Measurements from ENCODE around the gene B3GNT9.

B3GNT9 gene

GRCh38 chr16:67184995-67185650 is 34.3 kb upstream of the B3GNT9 start:
- DNase-seq, result peak; percentile 65 to 82 (median 76)

- peak in 1 of 5 donors; percentile 36 for DNase-seq
These were observed 33.7 kb upstream of the B3GNT9 start for GRCh38 chr16:67184453-67184994.

GRCh38 chr16:67183627-67184452 is 33.0 kb upstream of the B3GNT9 start, which contains the start of gene MATCAP1:
Gene MATCAP1, minus strand, starts transcription at chr16:67183963. Its CDS starts 3,353 bp downstream, at chr16:67180610.
- DNase-seq, result peak; percentile 86 to 98 (median 92)

DNA sequence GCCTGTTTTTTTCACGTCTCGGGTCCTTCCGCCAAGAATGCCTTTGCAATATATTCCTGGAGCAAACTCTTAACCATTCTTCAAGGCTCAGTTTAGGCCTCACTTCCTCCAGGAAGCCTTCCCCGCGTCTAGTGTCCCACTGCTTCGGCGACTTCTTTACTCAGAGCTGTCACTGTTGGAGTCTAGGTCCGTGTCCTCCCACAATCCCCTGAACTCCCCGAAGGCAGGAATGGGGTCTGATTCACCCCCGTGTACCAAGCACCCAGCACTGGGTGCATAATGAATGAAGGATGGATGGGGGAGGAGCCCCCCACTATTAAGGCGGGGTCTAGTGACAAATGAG is 32.5 kb upstream of the B3GNT9 start:
- no peak for DNase-seq

DNA sequence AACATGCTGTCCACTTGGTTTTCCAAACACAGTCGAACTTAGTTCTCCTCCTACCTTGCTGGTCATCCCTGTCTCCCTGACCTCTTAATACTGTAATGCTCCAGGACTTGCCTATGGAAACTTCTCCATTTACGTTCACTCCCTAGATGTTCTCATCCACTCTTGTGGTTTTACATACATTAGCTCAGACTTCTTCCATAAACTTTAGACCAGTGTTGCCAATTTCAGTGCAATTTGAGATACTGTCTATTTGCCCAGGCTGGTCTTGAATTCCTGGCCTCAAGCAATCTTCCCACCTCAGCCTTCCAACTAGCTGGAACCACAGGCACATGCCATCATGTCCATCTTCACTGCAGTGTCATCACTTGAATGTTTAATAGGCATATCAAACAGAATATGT is 31.5 kb upstream of the B3GNT9 start:
- no peak for DNase-seq

- DNase-seq, result no peak
These were observed 30.5 kb upstream of the B3GNT9 start for GRCh38 chr16:67181346-67181745.

- DNase-seq, result no peak
These were observed 29.4 kb upstream of the B3GNT9 start for GRCh38 chr16:67180166-67180565.

GRCh38 chr16:67179421-67180080 is 28.8 kb upstream of the B3GNT9 start:
- no peak for DNase-seq

GRCh38 chr16:67177743-67178699 is 27.2 kb upstream of the B3GNT9 start:
- DNase-seq, result peak; percentile 43 to 70 (median 53)

DNA sequence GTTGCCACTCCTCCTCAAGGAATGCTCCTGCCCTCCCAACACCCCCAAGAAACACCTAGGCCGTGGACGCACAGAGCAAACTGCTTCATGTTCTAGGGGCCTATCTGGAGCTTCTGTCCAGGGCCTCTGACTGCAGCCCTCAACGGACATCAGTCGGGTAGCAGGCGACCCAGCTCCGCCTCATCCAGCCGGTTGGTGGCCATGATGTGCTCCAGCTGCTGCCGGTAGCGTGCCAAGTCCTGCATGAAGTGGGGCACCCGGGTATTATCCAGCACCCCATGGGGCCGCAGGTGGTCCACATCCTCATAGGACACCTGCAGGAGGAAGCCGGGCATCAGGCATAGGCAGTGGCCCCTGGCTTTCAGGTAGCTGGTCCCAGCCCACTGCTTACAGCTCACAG is 25.9 kb upstream of the B3GNT9 start:
- DNase-seq, result no peak

- no peak for DNase-seq
These were observed 24.0 kb upstream of the B3GNT9 start for GRCh38 chr16:67174706-67175231.

GRCh38 chr16:67173808-67174705 is 23.3 kb upstream of the B3GNT9 start:
- peak; percentile 49 to 85 (median 59) for DNase-seq

DNA sequence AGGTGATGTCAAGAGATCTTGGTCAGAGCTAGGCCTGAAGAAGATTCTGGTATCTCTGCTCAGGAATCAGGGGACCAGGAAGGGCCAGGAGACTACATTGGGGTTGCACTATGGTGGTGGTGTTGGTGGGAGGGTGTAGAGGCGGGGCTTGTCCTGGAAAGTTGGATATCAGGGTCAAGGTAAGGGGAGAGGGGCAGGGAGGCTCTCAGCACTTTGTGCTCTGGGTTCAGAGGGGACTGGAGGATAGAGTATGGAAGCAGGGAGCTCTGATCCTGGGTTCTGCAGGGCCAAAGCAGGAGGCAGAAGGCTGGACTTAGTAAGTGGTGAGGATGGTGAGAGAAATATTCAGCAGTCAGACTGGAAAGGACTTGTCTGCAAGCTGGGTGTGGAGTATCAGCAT is 22.5 kb upstream of the B3GNT9 start:
- DNase-seq, result no peak

DNA sequence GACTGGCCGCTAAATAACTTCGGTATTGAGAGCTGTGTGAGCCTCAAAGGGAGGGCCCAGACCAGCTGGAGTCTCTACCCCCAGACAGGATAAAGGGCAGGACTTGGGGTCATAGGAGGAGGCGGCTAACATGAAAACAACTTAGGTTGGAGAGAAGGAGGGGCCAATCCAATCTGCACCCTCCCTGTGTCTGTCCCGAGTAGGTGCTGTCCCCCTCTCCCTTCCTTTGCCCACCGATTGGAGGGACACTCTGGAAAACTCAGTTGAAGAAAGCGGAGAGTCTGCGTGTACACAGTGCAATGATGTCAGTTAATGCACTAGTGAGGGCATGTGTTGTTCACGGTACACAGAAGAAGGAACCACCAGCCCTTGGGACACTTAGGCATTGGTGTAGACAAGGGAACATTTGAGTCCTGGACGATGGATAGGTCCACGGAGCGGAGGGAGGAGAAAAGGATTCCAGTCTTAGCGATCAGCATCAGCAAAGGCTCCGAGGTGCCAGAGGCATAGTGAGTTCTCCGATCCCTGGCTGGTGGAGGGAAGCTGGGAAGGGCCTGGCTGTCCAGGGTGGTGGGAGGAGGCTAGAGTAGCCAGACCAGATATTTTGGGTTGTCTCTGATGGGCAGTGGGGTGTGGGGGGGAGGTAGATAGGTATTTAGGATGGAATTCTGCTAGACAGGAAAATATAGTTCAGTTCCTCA is 20.3 kb upstream of the B3GNT9 start:
- DNase-seq, result no peak

- DNase-seq, result peak in 1 of 5 donors; percentile 82
These were observed 19.6 kb upstream of the B3GNT9 start, which contains the start of gene NOL3 for GRCh38 chr16:67170168-67170948. Gene NOL3, plus strand, starts transcription at chr16:67170538.

DNA sequence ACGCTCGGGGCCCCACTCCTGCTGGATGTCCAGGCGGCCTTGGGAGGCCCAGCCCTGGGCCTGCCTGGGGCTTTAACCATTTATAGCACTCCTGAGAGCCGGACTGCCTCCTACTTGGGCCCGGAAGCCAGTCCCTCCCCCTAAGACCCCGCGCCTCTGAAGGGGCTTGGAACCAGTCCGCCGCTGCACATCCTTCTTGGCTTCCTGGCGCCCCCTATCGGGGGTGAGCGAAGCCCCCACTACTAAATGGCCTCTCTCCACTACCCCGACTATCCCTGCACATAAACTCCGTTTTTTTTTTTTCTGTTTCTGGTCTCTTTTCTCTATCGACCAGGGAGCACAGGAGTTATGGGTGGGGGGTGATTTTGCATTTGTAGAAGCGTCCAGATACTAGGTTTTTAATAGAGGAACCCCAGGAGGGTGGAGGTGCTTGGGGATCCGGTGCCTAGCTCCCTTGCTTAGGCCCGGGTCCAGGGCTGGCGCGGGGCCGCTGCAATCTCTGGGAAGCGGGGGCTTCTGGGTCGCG is 18.9 kb upstream of the B3GNT9 start:
- DNase-seq, result peak in 1 of 5 donors; percentile 49

- DNase-seq, result no peak
These were observed 18.2 kb upstream of the B3GNT9 start for GRCh38 chr16:67169011-67169451.

- no peak for DNase-seq
These were observed 16.8 kb upstream of the B3GNT9 start for GRCh38 chr16:67167588-67167987.
